Measurements from ENCODE around the gene TMEM258. TPM values are rescaled to one million over a fixed set of nuclear protein-coding genes. Genes with fewer than 3 reads are reported as not detected.

TMEM258 gene
- total and polyA plus RNA-seq, 2 experiments from 2014 or later, result 71.3 to 519 TPM

- no peak for TF ChIP-seq ZNF462 (CRISPR knock-in tag; IDR thresholded peaks at IDR 0.05)
Measured at GRCh38 chr11:61773356-61773755, 19.0 kb downstream of the TMEM258 start (continued).

- H3K9me2 ChIP-seq (ENCODE audit: insufficient read depth), result no peaks in the 10 kb centered on the region
- no peaks in the 10 kb centered on the region for H4K20me1 ChIP-seq (replicated peaks; ENCODE audit: insufficient read depth)
- ATAC-seq (peak; percentile 34), DNase-seq (ENCODE audit: low spot score) (peak; percentile 68)
- no peaks in the 10 kb centered on the region; the same call in 2 of the 3 replicates for H3K36me3 Mint-ChIP-seq (ENCODE audit: low read depth)
- no peak overlapping the region for H2AFZ ChIP-seq
- H3K9me3 Mint-ChIP-seq, result no peaks in the 10 kb centered on the region
- H3K27me3 ChIP-seq (ENCODE audit: insufficient read depth), result no peaks in the 10 kb centered on the region
- H3F3A ChIP-seq (replicated peaks; ENCODE audit: low read depth), result no peaks in the 10 kb centered on the region
- H3K4me2 ChIP-seq, result no peak overlapping the region
- H3K36me3 ChIP-seq (ENCODE audit: insufficient read depth), result no peaks in the 10 kb centered on the region
- no peak overlapping the region for H3K27ac Mint-ChIP-seq
- H3K4me3 ChIP-seq, result no peak overlapping the region
- H3K79me2 ChIP-seq (replicated peaks; ENCODE audit: insufficient read depth), result no peaks in the 10 kb centered on the region
- H3K27ac ChIP-seq (ENCODE audit: low read depth), result no peak overlapping the region
- peaks cover 20% of the 10 kb centered on the region for H3K4me1 Mint-ChIP-seq
- H3K4me1 ChIP-seq (ENCODE audit: insufficient read depth), result peaks cover 6% of the 10 kb centered on the region
- no peak overlapping the region for H3K4me3 Mint-ChIP-seq
- peaks cover 6% of the 10 kb centered on the region for H3K27me3 Mint-ChIP-seq (ENCODE audit: insufficient read depth, low read depth, poor library complexity)
- TF ChIP-seq POLR2AphosphoS5 (IDR thresholded peaks at IDR 0.05; ENCODE audit: low read depth) (no peak), ETS1 (IDR thresholded peaks at IDR 0.05) (no peak), REST (IDR thresholded peaks at IDR 0.05; ENCODE audit: unreplicated experiment) (no peak), ZNF331 (CRISPR knock-in tag; IDR thresholded peaks at IDR 0.05; ENCODE audit: low read depth) (no peak)
Measured at GRCh38 chr11:61771985-61772455, 20.4 kb downstream of the TMEM258 start.

Data from GM23338 (cell line).